ENCODE results near the gene GRAP2. TPM values are rescaled to one million over a fixed set of nuclear protein-coding genes. Genes with fewer than 3 reads are reported as not detected.

GRAP2 gene
- total and polyA plus RNA-seq, 8 donors: 0.45 to 29.1 (median 3.0) TPM; not detected in 2

DNA sequence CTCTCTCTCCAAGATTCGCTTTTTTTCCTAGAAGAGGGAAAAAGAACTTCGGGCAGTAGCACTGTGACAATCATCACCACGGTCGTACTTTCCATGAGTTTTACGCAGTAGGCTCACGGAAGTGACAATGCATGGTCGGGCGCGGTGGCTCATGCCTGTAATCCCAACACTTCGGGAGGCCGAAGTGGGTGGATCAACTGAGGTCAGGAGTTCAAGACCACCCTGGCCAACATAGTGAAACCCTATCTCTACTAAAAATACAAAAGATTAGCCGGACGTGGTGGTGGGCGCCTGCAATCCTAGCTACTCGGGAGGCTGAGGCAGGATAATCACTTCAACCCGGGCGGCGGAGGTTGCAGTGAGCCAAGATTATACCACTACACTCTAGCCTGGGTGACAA lies 23.4 kb downstream of the GRAP2 start:
- 71 to 82% (median 77%) methylated on average over 18 of the region's 18 CpGs for WGBS, 5 donors
- intact Hi-C loops (cut with DNase I; ENCODE audit: low total_unique reads): no loop called here
- H3K27ac ChIP-seq: peak overlapping the region in 1 of 5 donors; percentile 36
- H3K27me3 ChIP-seq: peaks cover 0 to 25% (median 0%) of the 10 kb centered on the region in 3 donors
- peaks cover 0 to 43% (median 23%) of the 10 kb centered on the region in 4 donors for H3K4me1 ChIP-seq
- no peaks in the 10 kb centered on the region for H3K9me3 ChIP-seq
- H3K4me3 ChIP-seq: no peak overlapping the region
- TF ChIP-seq POLR2AphosphoS5 (IDR thresholded peaks at IDR 0.05): no peak
- TF ChIP-seq POLR2A (IDR thresholded peaks at IDR 0.05): no peak
- TF ChIP-seq EP300 (IDR thresholded peaks at IDR 0.05): no peak
- TF ChIP-seq, protein P1, sequence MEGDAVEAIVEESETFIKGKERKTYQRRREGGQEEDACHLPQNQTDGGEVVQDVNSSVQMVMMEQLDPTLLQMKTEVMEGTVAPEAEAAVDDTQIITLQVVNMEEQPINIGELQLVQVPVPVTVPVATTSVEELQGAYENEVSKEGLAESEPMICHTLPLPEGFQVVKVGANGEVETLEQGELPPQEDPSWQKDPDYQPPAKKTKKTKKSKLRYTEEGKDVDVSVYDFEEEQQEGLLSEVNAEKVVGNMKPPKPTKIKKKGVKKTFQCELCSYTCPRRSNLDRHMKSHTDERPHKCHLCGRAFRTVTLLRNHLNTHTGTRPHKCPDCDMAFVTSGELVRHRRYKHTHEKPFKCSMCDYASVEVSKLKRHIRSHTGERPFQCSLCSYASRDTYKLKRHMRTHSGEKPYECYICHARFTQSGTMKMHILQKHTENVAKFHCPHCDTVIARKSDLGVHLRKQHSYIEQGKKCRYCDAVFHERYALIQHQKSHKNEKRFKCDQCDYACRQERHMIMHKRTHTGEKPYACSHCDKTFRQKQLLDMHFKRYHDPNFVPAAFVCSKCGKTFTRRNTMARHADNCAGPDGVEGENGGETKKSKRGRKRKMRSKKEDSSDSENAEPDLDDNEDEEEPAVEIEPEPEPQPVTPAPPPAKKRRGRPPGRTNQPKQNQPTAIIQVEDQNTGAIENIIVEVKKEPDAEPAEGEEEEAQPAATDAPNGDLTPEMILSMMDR (IDR thresholded peaks at IDR 0.05): no peak
- DNase-seq: no peak
- no peaks in the 10 kb centered on the region for H3K36me3 ChIP-seq

DNA sequence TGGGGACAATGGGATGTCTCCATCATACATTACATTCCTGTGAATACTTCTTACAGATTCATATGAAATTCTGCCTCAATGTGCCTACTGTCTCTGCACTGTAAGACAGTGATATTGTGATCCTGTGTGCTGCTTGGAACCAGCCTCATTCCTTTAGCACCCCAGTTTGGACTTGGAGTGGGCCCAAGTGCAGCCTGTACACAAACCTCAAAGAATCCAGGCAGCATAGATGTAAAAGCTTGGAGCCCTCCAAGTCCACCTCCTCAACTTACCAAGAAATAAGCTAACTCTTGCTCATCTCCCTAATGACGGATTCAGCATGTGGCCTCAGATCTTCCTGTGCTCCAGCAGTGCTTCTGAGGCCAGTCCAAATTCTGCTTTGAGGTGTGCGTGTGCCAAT lies 24.4 kb downstream of the GRAP2 start:
- Histone ChIP-seq H3K27ac (no peak overlapping the region), H3K4me3 (no peak overlapping the region), H3K4me1 (peaks cover 0 to 43% (median 24%) of the 10 kb centered on the region in 4 donors), H3K27me3 (peaks cover 0 to 32% (median 0%) of the 10 kb centered on the region in 3 donors), H3K36me3 (no peaks in the 10 kb centered on the region), H3K9me3 (no peaks in the 10 kb centered on the region)
- TF ChIP-seq, protein P1 (IDR thresholded peaks at IDR 0.05): no peak
- no peak for TF ChIP-seq EP300 (IDR thresholded peaks at IDR 0.05)
- TF ChIP-seq POLR2AphosphoS5 (IDR thresholded peaks at IDR 0.05): no peak
- no peak for TF ChIP-seq POLR2A (IDR thresholded peaks at IDR 0.05)
- intact Hi-C loops (cut with DNase I; ENCODE audit: low total_unique reads): no loop called here
- 74 to 85% (median 80%) methylated on average over 2 of the region's 2 CpGs for WGBS, 5 donors
- DNase-seq: no peak

DNA sequence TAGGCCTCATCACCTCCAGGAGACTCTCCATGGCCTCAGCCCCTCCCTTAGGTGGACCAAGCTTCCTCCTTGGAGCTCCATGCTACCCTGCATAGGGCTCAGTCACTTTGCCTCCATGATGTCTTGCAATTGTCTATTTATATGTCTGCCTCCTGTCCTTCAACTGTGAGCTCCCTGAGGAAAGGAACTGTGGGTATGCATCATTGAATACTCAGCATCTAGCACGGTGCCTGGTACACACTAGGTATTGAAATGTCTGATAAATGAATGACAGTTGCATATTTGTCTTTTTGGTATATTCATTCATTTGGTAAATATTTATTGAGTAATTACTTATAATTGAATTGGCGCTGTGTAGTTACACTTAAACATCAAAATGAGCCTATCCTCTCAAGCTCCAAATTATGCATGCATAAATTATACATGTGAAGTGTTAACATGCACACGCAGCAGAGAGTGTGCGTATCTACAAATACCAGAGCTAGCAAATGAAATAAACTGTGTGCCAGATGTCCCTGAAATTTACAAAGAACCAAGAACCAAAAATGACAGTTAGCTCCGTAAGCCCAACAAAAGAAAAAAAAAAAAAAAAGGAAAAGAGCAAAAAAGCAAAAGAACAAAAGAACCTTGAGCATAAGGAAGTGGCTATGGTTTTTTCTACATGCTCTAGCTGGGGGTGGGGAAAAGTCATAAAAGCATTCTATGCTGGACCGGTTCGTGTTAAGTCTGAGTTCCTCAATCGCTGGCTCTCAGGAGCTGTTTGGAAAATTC lies 25.2 kb downstream of the GRAP2 start:
- Histone ChIP-seq H3K4me1 (peaks cover 0 to 43% (median 24%) of the 10 kb centered on the region in 4 donors), H3K9me3 (no peaks in the 10 kb centered on the region), H3K27me3 (peaks cover 0 to 37% (median 0%) of the 10 kb centered on the region in 3 donors), H3K27ac (peak overlapping the region in 2 of 5 donors; percentile 30 to 32), H3K36me3 (no peaks in the 10 kb centered on the region), H3K4me3 (peak overlapping the region in 1 of 4 donors; percentile 25)
- peak in 1 of 2 donors; percentile 54 for DNase-seq
- intact Hi-C loops (cut with DNase I; ENCODE audit: low total_unique reads): no loop called here
- 24 to 50% (median 32%) methylated on average over 8 of the region's 8 CpGs for WGBS, 5 donors
- TF ChIP-seq EP300 (IDR thresholded peaks at IDR 0.05): no peak
- TF ChIP-seq, protein P1 (IDR thresholded peaks at IDR 0.05): no peak
- TF ChIP-seq POLR2A (IDR thresholded peaks at IDR 0.05): no peak
- no peak for TF ChIP-seq POLR2AphosphoS5 (IDR thresholded peaks at IDR 0.05)

DNA sequence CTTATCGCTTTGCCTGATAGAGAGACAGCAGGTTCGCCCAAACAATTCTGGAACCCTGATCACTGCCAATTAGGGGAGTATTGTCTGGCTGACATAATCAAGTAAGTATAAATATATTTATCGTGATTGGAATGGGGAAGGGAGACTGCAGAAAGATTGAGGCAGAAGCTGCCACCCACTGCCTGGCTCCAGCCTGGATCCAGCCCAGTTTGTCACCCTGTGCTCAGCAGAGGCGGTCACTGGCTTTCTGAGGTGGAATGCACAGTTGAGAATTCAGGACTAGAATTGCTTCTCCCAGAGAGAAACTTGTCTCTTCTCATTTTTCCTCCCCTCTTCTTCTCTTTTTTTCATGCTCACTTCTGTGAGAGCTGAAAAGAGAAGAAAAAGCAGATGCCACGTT lies 25.9 kb downstream of the GRAP2 start:
- Histone ChIP-seq H3K27ac (peak overlapping the region in 3 of 5 donors; percentile 5 to 32 (median 30)), H3K27me3 (peaks cover 0 to 40% (median 0%) of the 10 kb centered on the region in 3 donors)
- no peak for DNase-seq

More for the DNA sequence above, 25.9 kb downstream of the GRAP2 start:
- Histone ChIP-seq H3K36me3 (no peaks in the 10 kb centered on the region), H3K4me1 (peaks cover 0 to 43% (median 24%) of the 10 kb centered on the region in 4 donors), H3K4me3 (peak overlapping the region in 1 of 4 donors; percentile 25), H3K9me3 (no peaks in the 10 kb centered on the region)
- no peak for TF ChIP-seq POLR2A (IDR thresholded peaks at IDR 0.05)
- TF ChIP-seq, protein P1 (IDR thresholded peaks at IDR 0.05): no peak
- WGBS, 5 donors: 28 to 52% (median 32%) methylated on average over 5 of the region's 5 CpGs
- intact Hi-C loops (cut with DNase I; ENCODE audit: low total_unique reads): no loop called here

All from stomach (tissue), 9 donors.